Measurements from ENCODE around the gene PPP1R15B. TPM values are rescaled to one million over a fixed set of nuclear protein-coding genes. Genes with fewer than 3 reads are reported as not detected.

Gene PPP1R15B
- total RNA-seq, 1 experiment from 2014 or later, result 45.9 TPM

DNA sequence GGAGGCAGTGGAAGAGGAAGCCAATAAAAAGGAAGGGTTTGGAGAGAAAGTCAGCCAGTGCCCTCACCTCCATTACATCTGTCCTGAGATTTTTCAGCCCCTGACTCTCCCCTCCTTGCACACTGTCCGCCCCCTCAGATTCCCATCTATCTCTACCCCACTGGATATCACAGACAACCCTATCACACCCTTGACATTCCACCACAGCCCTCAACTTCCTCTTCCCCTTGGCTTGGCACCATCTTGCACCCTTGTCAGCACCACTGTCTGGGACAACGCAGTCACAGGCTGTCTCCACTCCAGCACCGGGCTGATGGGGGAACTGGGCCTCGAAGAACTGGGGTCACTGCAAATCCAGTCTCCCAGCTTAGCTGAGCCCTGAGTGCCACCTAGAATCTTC, 37.7 kb downstream of the PPP1R15B start:
- H4K91ac ChIP-seq (ENCODE audit: insufficient read length, low read depth, low read length), result no peak overlapping the region
- H3K23me2 ChIP-seq (ENCODE audit: insufficient read length, low read depth, low read length, poor library complexity, severe bottlenecking), result peaks cover 10% of the 10 kb centered on the region
- H3K27me3 ChIP-seq (ENCODE audit: insufficient read depth, low read length), result peaks cover 11% of the 10 kb centered on the region; the same call in 1 of the 2 replicates
- H3K23ac ChIP-seq (ENCODE audit: insufficient read length, low read depth, low read length), result no peak overlapping the region
- no peak overlapping the region for H4K5ac ChIP-seq (ENCODE audit: insufficient read length, low read depth, low read length)
- H2BK12ac ChIP-seq (ENCODE audit: insufficient read length, low read depth, low read length), result no peak overlapping the region
- peaks cover 2% of the 10 kb centered on the region; the same call in 1 of the 2 replicates for H3K4me1 ChIP-seq (ENCODE audit: insufficient read depth, low read length)
- no peak overlapping the region for H3K4ac ChIP-seq (ENCODE audit: low read depth, low read length)
- Mint-ChIP-seq H3K9me3 (no peaks in the 10 kb centered on the region), H3K27ac (no peak overlapping the region), H3K4me1 (peaks cover 8 to 9% of the 10 kb centered on the region in 2 experiments), H3K27me3 (ENCODE audit: low read depth) (peaks cover 26% of the 10 kb centered on the region), H3K36me3 (ENCODE audit: insufficient read depth in 1 of 3, low read depth in 3 of 3) (no peaks in the 10 kb centered on the region), H3K4me3 (no peak overlapping the region)
- H4K20me1 ChIP-seq (ENCODE audit: control insufficient read depth, insufficient read depth, insufficient read length), result peaks cover 2% of the 10 kb centered on the region
- TF ChIP-seq CTCF (conservative IDR thresholded peaks at IDR 0.05), result no peak
- H3K27ac ChIP-seq (ENCODE audit: insufficient read length, low read depth, low read length), result no peak overlapping the region
- H4K8ac ChIP-seq (replicated peaks; ENCODE audit: insufficient read length, low read depth, low read length), result no peak overlapping the region
- H3K18ac ChIP-seq (ENCODE audit: insufficient read length, low read depth, low read length), result no peak overlapping the region
- DNase-seq, result no peak
- no CpG with 5 or more reads among the region's 4 CpGs for WGBS (ENCODE audit: extremely low coverage, insufficient read length, low lambda C conversion rate)
- no peak overlapping the region for H3K14ac ChIP-seq (ENCODE audit: insufficient read depth, low read length)
- no peak overlapping the region for H2BK120ac ChIP-seq (ENCODE audit: low read depth, low read length, poor library complexity, severe bottlenecking)
- no peak overlapping the region for H2BK20ac ChIP-seq (ENCODE audit: low read depth, low read length, poor library complexity, severe bottlenecking)
- H2BK5ac ChIP-seq (ENCODE audit: insufficient read length, low read length), result no peak overlapping the region
- H3K79me1 ChIP-seq (ENCODE audit: insufficient read depth, low read depth, low read length, poor library complexity, severe bottlenecking), result no peaks in the 10 kb centered on the region
- no peaks in the 10 kb centered on the region for H3K79me2 ChIP-seq (ENCODE audit: insufficient read depth, low read length)
- no peaks in the 10 kb centered on the region for H3K9me3 ChIP-seq (ENCODE audit: control insufficient read depth, low read depth, low read length)
- no peak overlapping the region for H2AK5ac ChIP-seq (ENCODE audit: insufficient read length, low read length)
- H2AFZ ChIP-seq (ENCODE audit: low read length), result no peak overlapping the region
- no peak overlapping the region for H3K9ac ChIP-seq (ENCODE audit: extremely low read depth, insufficient read length, low read length)
- no peak overlapping the region for H3K56ac ChIP-seq (ENCODE audit: insufficient read length, low read depth, low read length)
- H3T11ph ChIP-seq (ENCODE audit: low read length), result no peak overlapping the region
- no peak overlapping the region for H2BK15ac ChIP-seq (ENCODE audit: low read depth, low read length)
- no peak overlapping the region for H3K4me2 ChIP-seq (ENCODE audit: insufficient read depth, insufficient read length, low read length)
